Lung (tissue), 12 donors: ENCODE measurements around the gene CERCAM. TPM values are rescaled to one million over a fixed set of nuclear protein-coding genes. Genes with fewer than 3 reads are reported as not detected.
A peak's percentile ranks its signal among the peaks of the same experiment; 100 is the strongest.

ENCODE experiments used
- ATAC-seq: fragments of 200-7000 bp; cut with Tn5 transposase; one replicate; pipeline ENCODE4 v1.9.1; 2020; ENCODE audit warnings: moderate number of reproducible peaks; ENCODE audit not compliant: insufficient read depth, low FRiP score
- DNase-seq, 3 donors: peaks; one replicate each; pipeline ENCODE4 v3.0.0-alpha.2; 2013 to 2017
- H3K27ac ChIP-seq, 2 donors: one replicate each; pipeline ENCODE4 v1.5.1; 2013; ENCODE audit warnings: mild to moderate bottlenecking in 2 of 2, moderate library complexity in 2 of 2, control low read depth in 1 of 2, inconsistent platforms in 1 of 2, low read depth in 1 of 2, low read length in 1 of 2
- H3K27me3 ChIP-seq, 3 donors: one replicate each; pipeline ENCODE4 v1.5.1; 2013; ENCODE audit warnings: low read length in 2 of 3; ENCODE audit not compliant: control insufficient read depth in 3 of 3, insufficient read depth in 3 of 3
- H3K36me3 ChIP-seq, 4 donors: one replicate each; pipeline ENCODE4 v1.5.1; 2013; ENCODE audit warnings: low read length in 4 of 4, mild to moderate bottlenecking in 1 of 4, moderate library complexity in 1 of 4; ENCODE audit not compliant: control insufficient read depth in 4 of 4, insufficient read depth in 4 of 4
- H3K4me1 ChIP-seq, 5 donors: one replicate each; pipeline ENCODE4 v1.5.1; 2013; ENCODE audit warnings: low read length in 5 of 5, mild to moderate bottlenecking in 2 of 5, moderate library complexity in 1 of 5; ENCODE audit not compliant: control insufficient read depth in 5 of 5, insufficient read depth in 5 of 5
- H3K4me3 ChIP-seq: one replicate; pipeline ENCODE4 v1.5.1; 2013; ENCODE audit warnings: mild to moderate bottlenecking, control low read depth, moderate library complexity
- H3K9ac ChIP-seq, 2 donors: one replicate each; pipeline ENCODE4 v1.5.1; 2013; ENCODE audit warnings: low read length in 2 of 2, control low read depth in 1 of 2; ENCODE audit not compliant: insufficient read depth in 1 of 2
- H3K9me3 ChIP-seq, 4 donors: one replicate each; pipeline ENCODE4 v1.5.1; 2013; ENCODE audit warnings: low read length in 3 of 4, mild to moderate bottlenecking in 1 of 4, moderate library complexity in 1 of 4; ENCODE audit not compliant: control insufficient read depth in 4 of 4, insufficient read depth in 3 of 4
- CTCF ChIP-seq: IDR thresholded peaks from 2 replicates; pipeline ENCODE4 v1.5.1; 2012; ENCODE audit warnings: mild to moderate bottlenecking; ENCODE audit errors: control extremely low read depth, extremely low read depth
- WGBS, 2 donors: extraction: QIAGEN DNeasy Blood & Tissue Kit; methylation state at CpG; one replicate each; pipeline ENCODE4 v1.1.7; 2013; 5-methylcytosine and 5-hydroxymethylcytosine counted together
- polyA plus RNA-seq, 2 donors: library from polyadenylated mRNA; stranded (reverse); fragments of 200-250 nt; gene quantifications; one replicate each; pipeline ENCODE4 v1.2.1, GENCODE V29; 2013
- total RNA-seq, 2 donors: library from RNA; depleted of rRNA in 1 of 2; stranded (reverse); fragments of >200 nt in 1 of 2; gene quantifications; one replicate each; pipeline ENCODE4 v1.2.1, GENCODE V29; 2014 to 2021
- donor health status: control.
- donor health status: control.
- donor health status: Bipolar disorder and iron deficiency.
- donor health status: healthy.
- donor health status: DM: yes; HTN: yes; CAD: no.

Gene CERCAM
- total and polyA plus RNA-seq, 4 donors, result 6.0 to 27.5 (median 14.3) TPM

- H3K4me3 ChIP-seq, result no peak overlapping the region
- ATAC-seq (no peak), DNase-seq (no peak)
- no peaks in the 10 kb centered on the region for H3K4me1 ChIP-seq
- WGBS, 2 donors, result 99% methylated on average over 2 of the region's 2 CpGs
- TF ChIP-seq CTCF, result no peak
- no peak overlapping the region for H3K27ac ChIP-seq
- H3K36me3 ChIP-seq, result no peaks in the 10 kb centered on the region
- H3K9ac ChIP-seq, result no peak overlapping the region
- no peaks in the 10 kb centered on the region for H3K27me3 ChIP-seq
- H3K9me3 ChIP-seq, result no peaks in the 10 kb centered on the region
These were observed 28.1 kb downstream of the CERCAM start for GRCh38 chr9:128448746-128449145.

- Histone ChIP-seq H3K36me3 (peaks cover 0 to 6% (median 2%) of the 10 kb centered on the region in 4 donors), H3K27ac (no peak overlapping the region), H3K9ac (no peak overlapping the region), H3K9me3 (no peaks in the 10 kb centered on the region), H3K27me3 (no peaks in the 10 kb centered on the region), H3K4me3 (no peak overlapping the region), H3K4me1 (peaks cover 0 to 10% (median 4%) of the 10 kb centered on the region in 5 donors)
- TF ChIP-seq CTCF, result no peak
- no peak for DNase-seq
- no peak for ATAC-seq
- 88 to 90% methylated on average over 14 of the region's 14 CpGs for WGBS, 2 donors
These were observed 34.3 kb downstream of the CERCAM start for GRCh38 chr9:128454991-128455390.

DNA sequence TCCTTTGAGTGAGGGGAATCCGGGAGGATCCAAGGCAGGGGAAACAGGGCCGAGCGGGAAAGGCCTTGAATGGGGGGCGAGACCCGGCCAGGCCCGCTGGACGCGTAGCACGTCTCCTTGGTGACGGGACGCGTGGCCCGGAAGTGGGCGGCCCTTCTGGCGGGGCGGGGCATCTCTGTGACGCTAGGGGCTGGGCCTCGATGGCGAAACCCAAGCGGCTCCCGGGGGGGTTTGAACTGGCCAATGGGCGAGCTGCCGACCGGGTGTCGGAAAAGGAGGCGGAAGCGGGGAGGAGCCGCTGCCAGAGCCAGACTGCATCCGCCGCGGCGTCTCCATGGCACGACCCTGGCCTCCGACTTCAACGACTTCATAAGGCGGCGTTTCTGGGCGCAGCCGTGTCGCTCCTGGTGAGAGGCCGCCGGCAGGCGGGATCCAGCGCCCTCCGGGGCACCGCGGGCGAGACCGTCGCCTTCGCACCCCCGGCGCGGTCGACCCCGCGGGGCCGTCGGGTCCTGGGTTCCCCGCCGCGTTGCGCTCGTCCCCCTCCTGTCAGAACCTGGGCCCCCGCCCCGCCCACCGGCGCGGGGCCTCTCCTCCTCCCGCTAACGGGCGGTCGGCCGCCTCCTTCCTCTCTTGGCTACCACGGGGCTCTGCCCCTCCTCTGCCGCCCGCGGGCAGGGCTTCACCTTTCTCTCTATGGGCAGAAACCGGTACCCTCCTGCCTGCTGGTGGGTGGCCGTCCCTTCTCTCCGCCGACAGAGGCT lies 35.4 kb downstream of the CERCAM start, which contains the start of gene ODF2:
Gene ODF2, plus strand, starts transcription at position 158 of the 764 bp plus-strand sequence. Its CDS starts 86 bp downstream, at position 244.
- ATAC-seq (peak; percentile 95), DNase-seq (peak; percentile 98 to 99 (median 99))
- Histone ChIP-seq H3K4me3 (peak within 1 kb of the TSS; percentile 90), H3K9me3 (no peaks in the 10 kb centered on the region), H3K36me3 (peaks cover 0 to 16% (median 10%) of the 10 kb centered on the region in 4 donors), H3K27ac (peak within 1 kb of the TSS; percentile 83 to 91), H3K4me1 (peaks cover 0 to 10% (median 4%) of the 10 kb centered on the region in 5 donors), H3K27me3 (no peaks in the 10 kb centered on the region), H3K9ac (peak within 1 kb of the TSS in 1 of 2 donors; percentile 16)
- TF ChIP-seq CTCF, result no peak
- WGBS, 2 donors, result 0% methylated on average over 37 to 82 of the region's 82 CpGs
